HG02943 (cell line): ENCODE measurements around the gene PHC1.
"Not testable (repeated sequence)": the region's sequence is repeated elsewhere in the genome, so short reads cannot be mapped to it uniquely, and the experiment has no call there.

Source experiments
- ATAC-seq: cut with Tn5 transposase; IDR thresholded peaks from one replicate; pipeline ENCODE4 v1.9.1; 2021; ENCODE audit warnings: mild to moderate bottlenecking, low read depth, moderate library complexity; ENCODE audit not compliant: unreplicated experiment

Gene PHC1

DNA sequence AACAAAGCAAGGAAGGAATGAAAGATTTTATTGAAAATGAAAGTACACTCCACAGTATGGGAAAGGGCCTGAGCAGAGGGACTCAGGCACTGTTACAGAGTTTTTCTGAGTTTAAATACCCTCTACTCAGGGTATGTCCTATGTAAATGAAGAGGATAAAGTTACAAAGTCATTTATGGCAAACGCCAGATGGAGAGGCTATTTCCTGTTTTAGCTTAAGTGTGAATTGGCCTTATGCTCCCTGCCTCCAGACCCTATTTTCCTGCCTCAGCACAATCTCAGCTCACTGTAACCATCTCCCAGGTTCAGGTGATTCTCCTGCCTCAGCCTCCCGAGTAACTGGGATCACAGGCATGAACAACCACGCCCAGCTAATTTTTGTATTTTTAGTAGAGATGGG is 6.8 kb upstream of the PHC1 start:
- ATAC-seq, result no peak

DNA sequence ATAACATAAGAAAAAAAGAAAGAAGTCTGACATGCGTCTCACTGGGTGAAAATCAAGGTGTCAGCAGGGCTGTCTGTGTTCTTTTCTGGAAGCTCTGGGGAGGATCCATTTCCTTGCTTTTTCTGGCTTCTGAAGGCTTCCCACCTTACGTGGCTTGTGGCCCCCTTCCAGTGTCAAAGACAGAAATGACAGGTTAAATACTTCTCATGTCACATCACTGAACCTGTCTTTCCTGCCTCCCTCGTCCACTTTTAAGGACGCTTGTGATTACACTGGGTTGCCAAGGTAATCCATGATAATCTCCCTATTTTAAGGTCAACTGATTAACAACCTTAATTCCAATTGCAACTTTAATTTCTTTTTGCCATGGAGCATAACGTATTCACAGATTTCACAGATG is 4.6 kb upstream of the PHC1 start:
- no peak for ATAC-seq

DNA sequence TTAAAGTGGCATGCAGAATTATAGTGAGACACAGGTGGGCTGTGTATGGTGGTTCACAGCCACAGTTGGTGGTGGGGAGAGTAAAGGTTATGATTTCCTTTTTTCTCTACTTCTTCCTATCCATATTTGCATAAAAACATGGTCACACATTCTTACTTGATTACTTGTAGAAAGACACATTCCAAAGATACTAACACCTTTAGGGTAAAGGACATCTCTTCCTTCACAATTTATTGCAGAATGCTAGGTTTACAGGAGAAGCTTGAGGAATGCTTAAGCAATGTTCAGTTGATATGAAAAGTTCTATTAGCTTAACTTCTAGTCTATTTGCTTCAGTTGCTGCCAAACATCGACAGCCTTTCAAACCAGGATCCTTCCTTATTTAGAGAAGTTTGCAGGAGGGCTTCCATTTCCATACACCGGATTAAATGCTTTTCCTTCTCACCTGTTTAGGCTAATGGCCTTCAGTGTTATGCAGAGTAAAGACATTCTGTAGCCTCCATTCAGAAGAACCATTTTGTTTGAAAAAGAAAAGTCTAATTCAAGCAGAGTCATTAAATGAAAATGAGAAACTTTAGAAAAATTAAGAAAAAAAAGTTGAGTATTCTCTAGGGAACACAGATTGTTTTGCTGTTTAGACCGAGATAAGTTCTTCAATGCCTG is 2.6 kb upstream of the PHC1 start:
- ATAC-seq, result no peak

DNA sequence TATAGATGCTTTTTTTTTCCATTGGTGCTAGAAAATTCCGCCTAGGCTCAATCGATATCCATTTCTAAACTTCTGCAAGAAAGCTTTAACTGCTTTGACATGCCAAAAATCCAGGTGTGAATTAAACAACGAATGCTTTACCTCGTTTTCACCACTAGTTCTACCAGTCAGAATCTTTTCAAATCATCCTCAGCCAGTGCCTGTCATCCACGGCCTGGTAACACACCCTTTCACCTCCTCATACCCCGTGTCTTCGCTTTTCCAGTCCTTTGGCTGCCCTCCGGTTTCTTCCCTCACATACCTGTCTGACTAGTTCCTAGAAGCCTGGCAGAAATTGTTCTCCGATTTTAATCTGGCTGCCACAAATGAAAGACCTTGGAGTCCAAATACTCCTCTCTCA is 1.4 kb upstream of the PHC1 start:
- no peak for ATAC-seq

DNA sequence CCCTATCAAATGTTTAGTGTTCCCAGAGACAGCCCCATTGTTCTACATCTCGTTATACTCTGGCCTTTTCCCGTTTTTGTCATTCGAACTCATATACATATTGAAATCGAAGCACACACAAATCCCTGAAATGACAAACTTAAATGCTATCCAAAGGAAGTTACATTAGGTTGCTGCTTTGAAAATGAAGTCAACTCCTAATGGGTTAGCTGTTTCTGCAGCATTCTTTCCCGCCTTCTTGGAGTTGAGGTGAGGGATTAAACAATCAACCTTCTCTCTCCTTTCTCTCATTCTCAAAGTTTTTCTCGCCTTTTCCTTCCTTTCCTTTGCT is 642 bp upstream of the PHC1 start:
- ATAC-seq, result no peak

DNA sequence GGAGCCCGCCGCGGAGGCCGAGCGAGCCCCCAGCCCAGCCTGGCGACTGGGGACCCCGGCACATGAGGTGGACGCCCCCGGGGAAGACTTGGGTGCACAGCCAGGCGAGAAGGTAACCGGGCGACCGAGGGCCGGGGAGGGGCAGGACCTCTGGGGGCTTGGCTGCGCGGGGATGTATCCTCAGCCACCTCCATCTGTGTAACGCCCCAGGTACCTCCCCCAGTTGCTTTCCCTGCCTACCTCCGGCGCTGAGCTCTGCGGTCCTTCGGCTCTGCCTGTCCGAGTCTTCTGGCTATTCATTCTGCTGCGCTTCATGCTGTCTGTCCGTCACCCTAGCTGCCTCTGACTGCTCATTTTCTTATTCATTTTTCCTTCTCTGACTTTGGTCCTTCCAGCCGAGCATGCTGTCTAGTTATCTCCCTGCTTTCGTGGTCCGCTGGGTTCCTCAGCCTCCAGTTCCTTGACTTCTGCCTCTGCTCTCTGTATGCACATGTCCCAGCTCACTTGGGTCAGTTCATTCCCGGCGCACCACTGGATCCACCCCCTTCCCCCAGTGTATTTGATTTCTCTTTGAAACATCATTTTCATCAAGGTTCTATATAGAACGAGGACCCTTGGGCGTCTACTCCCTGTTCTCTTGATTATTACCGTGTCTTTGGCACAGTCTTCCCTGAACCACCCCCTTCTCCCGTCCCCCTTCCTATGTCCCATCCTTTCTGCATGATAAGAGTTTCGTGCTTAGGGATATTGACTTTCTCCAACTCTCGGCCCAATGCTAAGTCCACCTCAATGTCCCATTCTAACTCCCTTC is 612 bp downstream of the PHC1 start:
- ATAC-seq, result peak; percentile 66

DNA sequence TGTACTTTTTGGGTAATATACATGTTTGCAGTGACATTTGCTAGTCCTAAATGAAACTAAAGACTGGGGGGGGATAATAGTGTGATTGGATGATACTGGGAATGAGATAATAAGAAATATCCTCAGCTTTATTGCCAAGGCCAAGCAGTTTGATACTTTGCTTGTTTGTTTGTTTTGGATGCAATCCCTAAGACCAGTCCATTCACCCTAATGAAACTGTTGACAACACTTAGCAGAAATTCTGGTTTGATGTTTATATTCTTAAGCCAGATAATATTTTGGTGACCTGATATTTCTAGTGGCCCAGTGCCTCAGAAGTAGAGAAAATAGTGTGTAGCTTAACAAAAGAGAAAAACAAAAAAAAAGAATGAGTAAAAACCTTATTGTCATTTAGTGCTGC is 1.8 kb downstream of the PHC1 start:
- ATAC-seq, result no peak

DNA sequence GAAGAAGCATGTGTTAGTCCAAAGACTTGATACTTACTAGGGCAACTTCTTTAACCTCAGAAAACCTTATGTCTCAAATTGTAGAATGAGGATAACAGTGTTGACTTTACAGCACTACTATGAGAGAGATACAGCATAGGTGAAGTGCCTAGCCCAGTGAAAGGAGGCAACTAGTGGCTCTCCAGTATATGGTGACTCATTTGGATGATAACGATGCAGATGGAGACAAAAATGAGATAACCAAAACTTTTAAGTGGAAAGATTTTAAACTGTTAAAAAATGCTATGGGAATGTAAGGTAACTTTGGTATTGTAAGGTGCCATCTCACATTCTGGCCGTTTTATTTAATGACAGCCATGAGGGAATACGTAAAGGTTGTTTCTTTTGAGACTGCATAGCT is 2.7 kb downstream of the PHC1 start:
- ATAC-seq, result no peak

DNA sequence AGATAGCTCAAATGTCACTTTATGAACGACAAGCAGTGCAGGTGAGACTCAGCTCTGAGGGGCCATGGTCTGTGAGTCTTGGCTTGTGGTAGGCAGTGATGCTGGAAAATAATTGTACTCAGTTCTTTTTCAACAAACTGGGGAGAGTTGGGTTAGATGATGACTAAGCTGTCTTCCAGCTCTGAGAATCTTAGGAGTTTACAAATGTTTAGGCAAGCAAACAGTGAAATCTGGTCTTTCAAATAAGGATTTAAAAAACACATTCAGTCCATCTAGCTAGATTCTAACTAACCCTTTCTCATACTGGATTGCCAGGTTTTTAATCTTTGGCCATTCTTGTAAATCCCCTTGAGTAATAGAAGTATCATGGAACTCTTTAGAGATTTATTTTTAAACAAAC is 3.4 kb downstream of the PHC1 start:
- ATAC-seq, result no peak

DNA sequence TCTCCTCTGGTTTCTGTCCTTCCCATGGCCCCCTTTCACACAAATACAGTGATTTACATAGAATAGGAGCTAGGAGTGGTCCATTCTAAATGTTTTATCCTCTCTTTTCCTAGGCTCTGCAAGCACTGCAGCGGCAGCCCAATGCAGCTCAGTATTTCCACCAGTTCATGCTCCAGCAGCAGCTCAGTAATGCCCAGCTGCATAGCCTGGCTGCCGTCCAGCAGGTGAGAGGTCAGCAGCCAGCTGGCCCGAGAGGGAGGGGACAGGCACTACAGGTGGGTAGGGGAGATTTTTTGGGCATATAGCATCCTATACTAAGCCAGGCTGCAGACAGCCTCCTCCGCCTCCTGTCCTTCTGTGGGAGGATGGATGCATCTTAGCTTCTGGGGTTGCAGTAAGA is 5.3 kb downstream of the PHC1 start:
- ATAC-seq, result not testable (repeated sequence)

DNA sequence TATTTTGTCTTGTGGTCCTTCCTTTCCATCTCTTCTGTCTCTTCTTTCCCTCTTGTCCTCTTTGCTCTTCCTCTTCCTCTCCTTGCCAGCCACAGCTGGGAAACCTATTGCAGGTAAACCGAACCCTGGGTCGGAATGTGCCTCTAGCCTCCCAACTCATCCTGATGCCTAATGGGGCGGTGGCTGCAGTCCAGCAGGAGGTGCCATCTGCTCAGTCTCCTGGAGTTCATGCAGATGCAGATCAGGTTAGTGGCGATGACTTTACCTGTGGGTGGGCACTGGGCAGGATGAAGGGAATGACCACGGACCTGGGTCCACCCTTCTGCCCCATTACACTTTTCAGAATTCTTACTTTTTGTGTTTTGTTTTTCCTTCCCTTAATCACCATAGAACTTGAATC is 8.2 kb downstream of the PHC1 start:
- no peak for ATAC-seq

DNA sequence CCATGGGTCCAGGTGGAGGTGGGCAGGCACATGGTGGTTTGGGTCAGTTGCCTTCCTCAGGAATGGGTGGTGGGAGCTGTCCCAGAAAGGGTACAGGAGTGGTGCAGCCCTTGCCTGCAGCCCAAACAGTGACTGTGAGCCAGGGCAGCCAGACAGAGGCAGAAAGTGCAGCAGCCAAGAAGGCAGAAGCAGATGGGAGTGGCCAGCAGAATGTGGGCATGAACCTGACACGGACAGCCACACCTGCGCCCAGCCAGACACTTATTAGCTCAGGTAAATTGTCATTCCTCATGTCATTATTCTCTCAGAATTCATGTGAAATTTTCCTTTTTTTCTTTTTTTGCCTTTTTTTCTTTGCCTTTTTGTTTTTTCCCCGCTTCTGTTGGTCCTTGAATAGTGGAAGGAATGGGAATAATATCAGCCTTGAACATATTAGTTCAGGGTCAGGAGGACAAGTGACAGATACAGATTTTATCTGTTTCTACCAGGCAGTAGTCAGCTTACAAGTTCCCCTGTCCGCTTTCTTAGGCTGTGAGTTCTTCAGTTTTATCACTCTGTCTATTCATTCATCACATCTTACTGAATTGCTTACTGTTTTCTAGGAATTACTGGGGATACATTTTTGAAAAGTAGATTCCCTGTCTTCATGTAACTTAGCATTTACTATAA is 16.5 kb downstream of the PHC1 start:
- ATAC-seq, result not testable (repeated sequence)

DNA sequence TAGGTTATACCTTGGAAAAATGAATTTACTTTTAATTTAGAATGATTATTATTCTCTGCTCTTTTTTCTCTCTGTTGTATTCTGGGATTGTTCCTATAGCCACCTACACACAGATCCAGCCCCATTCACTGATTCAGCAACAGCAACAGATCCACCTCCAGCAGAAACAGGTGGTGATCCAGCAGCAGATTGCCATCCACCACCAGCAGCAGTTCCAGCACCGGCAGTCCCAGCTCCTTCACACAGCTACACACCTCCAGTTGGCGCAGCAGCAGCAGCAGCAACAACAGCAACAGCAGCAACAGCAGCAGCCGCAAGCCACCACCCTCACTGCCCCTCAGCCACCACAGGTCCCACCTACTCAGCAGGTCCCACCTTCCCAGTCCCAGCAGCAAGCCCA is 18.2 kb downstream of the PHC1 start:
- not testable (repeated sequence) for ATAC-seq

DNA sequence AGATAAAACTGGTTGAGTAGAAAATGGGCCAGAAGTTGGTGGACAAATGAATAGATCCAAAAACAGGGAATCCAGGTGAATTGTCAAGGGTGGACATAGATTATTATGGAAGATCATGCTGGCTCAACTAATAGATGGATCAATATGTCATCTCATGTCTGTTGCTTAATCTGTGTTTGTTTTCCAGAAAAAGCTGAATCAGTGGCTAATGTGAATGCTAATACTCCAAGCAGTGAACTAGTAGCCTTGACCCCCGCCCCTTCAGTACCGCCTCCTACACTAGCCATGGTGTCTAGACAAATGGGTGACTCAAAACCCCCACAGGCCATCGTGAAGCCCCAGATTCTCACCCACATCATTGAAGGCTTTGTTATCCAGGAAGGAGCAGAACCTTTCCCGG is 19.8 kb downstream of the PHC1 start:
- not testable (repeated sequence) for ATAC-seq

DNA sequence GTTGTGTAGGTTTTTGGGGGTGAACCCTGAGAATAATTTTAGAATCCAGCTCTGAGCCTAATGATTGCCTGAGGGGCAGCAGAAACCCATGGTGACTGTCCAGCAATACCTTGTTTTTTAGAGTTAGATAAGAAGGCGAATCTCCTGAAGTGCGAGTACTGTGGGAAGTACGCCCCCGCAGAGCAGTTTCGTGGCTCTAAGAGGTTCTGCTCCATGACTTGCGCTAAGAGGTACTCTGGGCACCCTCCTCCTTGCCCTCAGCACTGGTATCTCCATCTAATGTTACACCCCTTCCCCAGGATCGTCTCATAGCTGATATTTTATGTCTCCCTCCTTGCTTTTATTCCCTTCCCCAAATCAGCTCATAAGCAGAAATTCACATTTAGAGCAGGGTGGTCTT is 22.4 kb downstream of the PHC1 start:
- ATAC-seq, result no peak

DNA sequence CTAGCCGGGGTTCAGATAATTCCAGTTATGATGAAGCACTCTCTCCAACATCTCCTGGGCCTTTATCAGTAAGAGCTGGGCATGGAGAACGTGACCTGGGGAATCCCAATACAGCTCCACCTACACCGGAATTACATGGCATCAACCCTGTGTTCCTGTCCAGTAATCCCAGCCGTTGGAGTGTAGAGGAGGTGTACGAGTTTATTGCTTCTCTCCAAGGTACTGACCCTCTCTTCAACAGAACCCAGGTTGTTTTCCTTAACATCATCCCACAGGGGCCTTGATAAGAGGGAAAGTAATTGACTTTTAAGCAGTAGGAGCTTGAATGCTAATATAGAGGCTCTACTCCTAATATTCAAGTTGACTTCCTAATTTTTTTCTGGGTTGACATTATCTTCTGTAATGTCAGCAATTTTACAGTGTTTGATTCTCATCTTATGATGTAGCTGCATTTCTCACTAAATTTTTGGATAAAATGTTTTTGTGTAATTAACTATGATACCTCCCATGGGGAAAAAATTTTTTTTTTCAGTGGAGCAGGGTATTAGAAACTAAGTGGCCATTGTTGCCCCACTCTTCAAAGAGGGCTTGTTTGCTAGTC is 23.6 kb downstream of the PHC1 start:
- ATAC-seq, result not testable (repeated sequence)

DNA sequence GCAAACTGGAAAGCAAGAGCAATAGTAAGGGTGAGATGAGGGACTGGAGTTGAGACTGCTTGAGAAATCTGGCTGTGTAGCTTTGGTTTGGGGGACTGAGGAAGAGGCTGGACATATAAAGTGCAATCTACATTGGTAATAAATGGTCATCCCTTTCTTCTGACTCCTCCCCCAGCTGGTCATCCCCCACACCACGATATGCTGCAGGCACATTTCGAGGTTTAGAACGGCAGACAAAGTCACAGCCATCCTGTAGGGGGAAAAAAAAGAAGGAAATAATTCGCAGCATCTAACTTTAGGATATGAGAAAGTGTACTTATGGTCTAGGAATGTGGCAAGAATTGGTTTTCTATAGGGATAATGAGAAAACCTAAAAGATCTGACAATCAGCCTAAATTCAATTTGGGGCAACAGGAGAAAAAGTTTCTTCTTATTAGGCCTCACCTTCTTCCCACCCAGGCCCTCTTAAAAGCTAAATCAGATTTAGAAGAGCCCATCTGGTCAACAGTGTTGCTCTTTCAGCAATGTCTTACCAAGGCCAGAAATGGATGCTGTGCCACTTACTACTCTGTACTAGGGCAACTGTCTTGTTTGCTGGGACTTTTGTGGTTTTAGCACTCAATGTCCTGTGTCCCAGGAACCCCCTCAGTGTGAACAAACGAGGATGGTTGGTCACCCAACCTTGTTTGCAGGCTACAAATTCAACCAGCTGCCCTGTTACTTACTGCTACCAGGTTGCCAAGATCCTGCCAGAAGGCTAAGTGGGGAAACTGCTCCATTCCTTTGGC is 27.6 kb downstream of the PHC1 start:
- no peak for ATAC-seq

DNA sequence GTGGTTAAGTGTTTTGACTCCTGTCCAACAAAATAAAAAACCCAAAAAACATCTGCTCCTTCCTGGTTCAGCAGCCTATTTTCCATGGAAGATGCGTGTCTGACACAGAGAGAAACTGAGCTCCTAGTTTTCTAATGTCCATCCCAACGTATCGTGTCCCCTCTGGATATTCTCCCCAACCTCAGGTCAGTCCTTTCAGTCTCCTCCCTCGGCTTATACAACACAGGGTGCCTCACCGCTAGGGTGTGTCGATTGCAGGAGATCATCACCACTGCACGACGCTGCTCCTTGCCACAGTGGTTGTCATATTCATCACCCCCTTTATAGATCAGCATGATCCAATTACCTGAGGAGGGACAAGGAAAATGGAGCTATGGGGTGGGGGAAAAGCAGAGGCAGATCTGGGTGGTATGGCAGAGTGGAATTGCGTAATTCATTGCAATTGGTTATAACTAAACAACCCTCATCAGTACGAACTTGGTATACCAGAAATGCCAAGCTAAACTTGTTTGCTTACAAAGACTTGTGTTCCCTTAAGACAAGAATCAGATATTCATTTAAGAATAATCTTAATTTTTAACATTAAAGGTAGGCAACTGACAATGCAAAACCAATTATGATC is 29.4 kb downstream of the PHC1 start:
- no peak for ATAC-seq

DNA sequence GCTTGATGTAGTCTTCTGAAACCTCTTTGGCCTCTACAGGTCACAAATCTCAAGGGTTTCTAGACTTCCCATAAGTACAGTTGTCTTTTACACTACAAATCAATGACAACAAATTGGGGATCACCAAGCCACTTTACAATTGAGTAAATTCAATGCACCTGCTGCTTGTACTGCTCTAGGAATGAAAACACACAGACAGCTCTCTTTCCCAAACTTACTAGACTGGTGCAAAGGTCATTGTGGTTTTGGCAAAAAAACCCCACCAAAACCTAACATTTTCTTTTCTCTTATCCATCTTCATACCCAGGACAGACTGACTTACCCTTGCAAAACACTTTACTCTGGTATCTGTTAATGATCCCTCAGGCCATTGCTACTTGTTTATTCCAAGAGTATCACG is 32.4 kb downstream of the PHC1 start:
- ATAC-seq, result no peak

DNA sequence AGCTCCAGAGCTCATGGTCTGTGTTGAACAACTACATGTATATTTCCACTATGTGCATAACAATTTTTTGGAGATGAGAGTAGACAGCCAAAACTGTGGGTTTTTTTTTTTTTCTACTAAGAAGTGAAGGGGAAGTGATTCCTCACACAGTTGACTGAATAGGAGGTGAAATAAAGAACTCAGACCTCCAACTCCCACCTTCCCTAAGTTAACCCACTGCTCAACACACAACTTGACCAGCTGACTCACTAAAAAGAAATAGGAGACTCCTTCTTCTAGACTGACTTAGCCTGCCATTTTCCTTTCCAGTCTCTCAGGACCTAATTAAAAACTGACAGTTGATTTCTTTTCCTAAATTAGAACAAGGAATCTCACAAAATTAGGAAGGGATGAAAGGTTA is 33.4 kb downstream of the PHC1 start:
- ATAC-seq, result no peak
